ENCODE data around the gene COPS3.

COPS3 gene

GRCh38 chr17:17206124-17206912 lies 74.7 kb downstream of the COPS3 start, which contains the start of gene PLD6:
PLD6 (minus strand) TSS chr17:17206333; CDS start chr17:17206286, 47 bp downstream.
- no peak within 1 kb of the TSS for H3K4me3 Mint-ChIP-seq
- TF ChIP-seq CTCF (IDR thresholded peaks at IDR 0.05) = no peak
- peaks cover 5% of the 10 kb centered on the region for H3K27me3 Mint-ChIP-seq (ENCODE audit: low read depth, poor library complexity)
- H3K4me1 Mint-ChIP-seq = peaks cover 3% of the 10 kb centered on the region
- DNase-seq = no peak
- no peaks in the 10 kb centered on the region for H3K9me3 Mint-ChIP-seq
- no peak within 1 kb of the TSS for H3K27ac Mint-ChIP-seq
- H3K36me3 Mint-ChIP-seq (ENCODE audit: low read depth) = no peaks in the 10 kb centered on the region

- no peaks in the 10 kb centered on the region for H3K36me3 Mint-ChIP-seq (ENCODE audit: low read depth)
- peaks cover 11% of the 10 kb centered on the region for H3K4me1 Mint-ChIP-seq
- no peak overlapping the region for H3K4me3 Mint-ChIP-seq
- peaks cover 9% of the 10 kb centered on the region for H3K27me3 Mint-ChIP-seq (ENCODE audit: low read depth, poor library complexity)
- no peaks in the 10 kb centered on the region for H3K9me3 Mint-ChIP-seq
- DNase-seq = no peak
- H3K27ac Mint-ChIP-seq = no peak overlapping the region
- TF ChIP-seq CTCF (IDR thresholded peaks at IDR 0.05) = no peak
Measured at GRCh38 chr17:17205368-17206123, 75.5 kb downstream of the COPS3 start.

- H3K4me3 Mint-ChIP-seq = no peak overlapping the region
- H3K27me3 Mint-ChIP-seq (ENCODE audit: low read depth, poor library complexity) = peaks cover 9% of the 10 kb centered on the region
- no peaks in the 10 kb centered on the region for H3K9me3 Mint-ChIP-seq
- TF ChIP-seq CTCF (IDR thresholded peaks at IDR 0.05) = no peak
- no peaks in the 10 kb centered on the region for H3K36me3 Mint-ChIP-seq (ENCODE audit: low read depth)
- peak overlapping the region; percentile 40 for H3K27ac Mint-ChIP-seq
- H3K4me1 Mint-ChIP-seq = peaks cover 19% of the 10 kb centered on the region
- DNase-seq = no peak
Measured at GRCh38 chr17:17204635-17205231, 76.3 kb downstream of the COPS3 start.

GRCh38 chr17:17204041-17204591 lies 76.9 kb downstream of the COPS3 start:
- TF ChIP-seq CTCF (IDR thresholded peaks at IDR 0.05) = no peak
- peaks cover 25% of the 10 kb centered on the region for H3K4me1 Mint-ChIP-seq
- no peak for DNase-seq
- peak overlapping the region; percentile 40 for H3K27ac Mint-ChIP-seq
- peaks cover 9% of the 10 kb centered on the region for H3K27me3 Mint-ChIP-seq (ENCODE audit: low read depth, poor library complexity)
- H3K4me3 Mint-ChIP-seq = no peak overlapping the region
- no peaks in the 10 kb centered on the region for H3K36me3 Mint-ChIP-seq (ENCODE audit: low read depth)
- no peaks in the 10 kb centered on the region for H3K9me3 Mint-ChIP-seq

GRCh38 chr17:17203173-17203730 lies 77.8 kb downstream of the COPS3 start:
- Mint-ChIP-seq H3K9me3 (no peaks in the 10 kb centered on the region), H3K4me1 (peaks cover 26% of the 10 kb centered on the region), H3K27ac (peak overlapping the region; percentile 78), H3K4me3 (no peak overlapping the region), H3K36me3 (ENCODE audit: low read depth) (no peaks in the 10 kb centered on the region), H3K27me3 (ENCODE audit: low read depth, poor library complexity) (peaks cover 9% of the 10 kb centered on the region)
- no peak for DNase-seq
- TF ChIP-seq CTCF (IDR thresholded peaks at IDR 0.05) = no peak
